ENCODE results near the gene HIGD2A.

DNA sequence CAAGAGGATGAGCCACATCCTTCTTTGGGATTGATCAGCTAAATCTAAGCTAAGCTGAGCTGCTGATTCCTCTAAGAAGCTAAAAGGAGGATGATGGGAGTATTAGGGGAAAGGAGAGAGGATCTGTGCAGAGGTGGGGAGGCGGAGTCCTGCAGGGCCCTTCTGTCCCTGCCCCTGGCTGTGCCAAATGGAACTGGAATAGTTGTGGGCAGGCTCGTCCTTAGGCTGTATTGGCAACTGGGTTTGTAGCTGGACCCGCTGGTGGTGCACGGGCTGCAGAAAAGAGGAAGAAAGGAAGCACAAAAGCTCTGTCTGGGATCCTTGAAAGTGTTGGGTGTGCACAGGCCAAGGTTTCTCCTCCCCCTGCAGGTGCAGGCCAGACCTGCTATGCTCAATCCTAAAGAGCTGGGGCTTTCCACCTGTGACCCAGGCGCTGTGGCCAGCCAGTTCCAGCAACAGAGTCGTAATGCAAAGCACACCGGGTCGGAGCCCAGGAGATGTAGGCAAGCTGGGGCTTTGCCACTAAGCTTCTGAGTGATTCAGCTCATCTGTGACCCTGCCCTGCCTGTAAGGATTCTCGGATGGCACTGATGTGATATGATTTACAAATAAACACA is 18.0 kb downstream of the HIGD2A start:
- no peak for TF ChIP-seq CTCF (IDR thresholded peaks at IDR 0.05)
- TF ChIP-seq POLR2A (IDR thresholded peaks at IDR 0.05), result no peak
